GM12875 (cell line): ENCODE measurements around the gene CCNYL1.

Experiments used
- H3K4me3 ChIP-seq: one replicate; pipeline ENCODE4 v1.5.1; 2011; ENCODE audit warnings: low read depth, low read length, control low read depth
- TF ChIP-seq, protein P1 (sequence below): IDR thresholded peaks from 2 replicates; pipeline ENCODE4 v1.5.1; 2011; ENCODE audit warnings: low read depth, mild to moderate bottlenecking, control low read depth, inconsistent platforms, low read length, moderate library complexity, borderline replicate concordance; ENCODE audit not compliant: insufficient read depth

CCNYL1 gene

DNA sequence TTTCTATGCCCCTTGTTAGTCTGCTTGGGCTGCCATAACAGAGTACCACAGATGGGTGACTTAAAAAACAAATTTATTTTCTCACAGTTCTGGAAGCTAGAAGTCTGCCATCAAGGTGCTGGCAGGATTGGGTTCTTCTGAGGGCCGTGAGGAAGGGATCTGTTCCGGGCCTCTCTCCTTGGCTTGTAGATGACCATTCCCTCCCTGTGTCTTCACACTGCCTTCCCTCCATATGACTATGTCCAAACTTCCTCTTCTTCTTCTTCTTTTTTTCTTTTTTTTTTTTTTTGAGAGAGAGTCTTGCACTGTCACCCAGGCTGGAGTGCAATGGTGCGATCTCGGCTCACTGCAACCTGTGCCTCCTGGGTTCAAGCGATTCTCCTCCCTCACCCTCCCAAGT lies 13.1 kb upstream of the CCNYL1 start:
- TF ChIP-seq, protein P1, sequence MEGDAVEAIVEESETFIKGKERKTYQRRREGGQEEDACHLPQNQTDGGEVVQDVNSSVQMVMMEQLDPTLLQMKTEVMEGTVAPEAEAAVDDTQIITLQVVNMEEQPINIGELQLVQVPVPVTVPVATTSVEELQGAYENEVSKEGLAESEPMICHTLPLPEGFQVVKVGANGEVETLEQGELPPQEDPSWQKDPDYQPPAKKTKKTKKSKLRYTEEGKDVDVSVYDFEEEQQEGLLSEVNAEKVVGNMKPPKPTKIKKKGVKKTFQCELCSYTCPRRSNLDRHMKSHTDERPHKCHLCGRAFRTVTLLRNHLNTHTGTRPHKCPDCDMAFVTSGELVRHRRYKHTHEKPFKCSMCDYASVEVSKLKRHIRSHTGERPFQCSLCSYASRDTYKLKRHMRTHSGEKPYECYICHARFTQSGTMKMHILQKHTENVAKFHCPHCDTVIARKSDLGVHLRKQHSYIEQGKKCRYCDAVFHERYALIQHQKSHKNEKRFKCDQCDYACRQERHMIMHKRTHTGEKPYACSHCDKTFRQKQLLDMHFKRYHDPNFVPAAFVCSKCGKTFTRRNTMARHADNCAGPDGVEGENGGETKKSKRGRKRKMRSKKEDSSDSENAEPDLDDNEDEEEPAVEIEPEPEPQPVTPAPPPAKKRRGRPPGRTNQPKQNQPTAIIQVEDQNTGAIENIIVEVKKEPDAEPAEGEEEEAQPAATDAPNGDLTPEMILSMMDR, result no peak

GRCh38 chr2:207704078-207704477 lies 7.4 kb upstream of the CCNYL1 start:
- no peak overlapping the region for H3K4me3 ChIP-seq
- TF ChIP-seq, protein P1, result no peak

More for the DNA sequence above, 13.1 kb upstream of the CCNYL1 start:
- no peak overlapping the region for H3K4me3 ChIP-seq

DNA sequence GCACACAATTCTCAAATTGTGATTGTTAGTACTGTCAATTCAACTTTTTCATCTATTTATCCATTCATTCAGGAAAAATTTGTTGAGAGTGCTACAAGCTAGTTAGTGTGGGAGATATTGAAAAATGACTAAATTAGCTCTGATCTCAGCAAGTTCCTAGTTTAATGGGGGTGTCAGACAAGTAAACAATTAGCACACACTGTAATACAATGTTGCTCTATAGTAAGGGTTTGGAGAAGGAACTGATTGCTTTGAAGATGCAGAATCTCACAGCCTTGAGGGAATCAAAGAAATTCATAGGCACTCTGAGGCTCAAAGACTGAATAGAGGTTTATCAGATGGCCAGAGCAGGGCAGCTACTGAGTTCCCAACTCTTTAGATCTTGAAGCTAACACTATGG lies 6.8 kb upstream of the CCNYL1 start:
- no peak overlapping the region for H3K4me3 ChIP-seq
- TF ChIP-seq, protein P1, result no peak

DNA sequence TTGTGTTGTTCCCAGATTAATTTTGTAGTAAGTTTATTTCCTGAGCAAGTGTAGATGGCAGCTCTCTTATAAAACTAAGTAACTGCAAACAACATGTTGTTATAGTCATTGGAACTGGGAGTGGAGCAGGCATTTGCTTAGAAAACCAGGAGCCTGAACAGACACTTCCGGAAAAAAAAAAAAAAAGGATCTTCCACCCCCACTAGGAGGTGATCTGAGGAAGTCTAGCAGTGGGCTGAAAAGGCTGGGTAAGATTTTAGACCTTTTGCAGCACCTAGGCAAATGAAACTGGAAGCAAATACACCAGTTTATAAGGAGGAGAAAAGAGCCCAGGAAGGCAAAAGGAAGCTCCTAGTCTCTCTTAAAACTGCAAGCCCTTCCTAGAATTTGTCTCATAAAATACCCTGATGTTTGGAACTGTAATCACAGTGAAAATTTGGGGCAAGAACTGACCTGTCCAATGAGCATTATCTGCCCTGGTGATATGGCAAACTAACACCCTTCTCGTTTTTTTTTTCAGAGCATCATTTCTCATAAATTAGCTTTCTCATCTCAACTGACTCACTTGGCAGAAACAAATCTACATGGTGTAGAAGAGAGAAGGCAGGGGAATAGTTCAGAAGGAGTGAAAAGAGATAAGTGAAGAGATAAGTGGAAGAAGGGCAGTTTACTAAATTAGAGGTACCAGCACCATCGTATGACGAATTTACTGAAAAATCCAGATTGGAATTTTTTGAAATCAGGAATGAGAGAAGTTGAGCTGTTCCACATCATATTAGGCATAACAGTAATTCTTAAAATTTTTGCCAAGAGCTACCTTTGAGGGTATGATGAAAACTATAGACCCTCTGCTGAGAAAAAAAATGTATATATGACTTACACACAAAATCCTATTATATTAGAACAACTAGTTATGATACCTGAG lies 4.2 kb upstream of the CCNYL1 start:
- TF ChIP-seq, protein P1, result no peak
- H3K4me3 ChIP-seq, result no peak overlapping the region

DNA sequence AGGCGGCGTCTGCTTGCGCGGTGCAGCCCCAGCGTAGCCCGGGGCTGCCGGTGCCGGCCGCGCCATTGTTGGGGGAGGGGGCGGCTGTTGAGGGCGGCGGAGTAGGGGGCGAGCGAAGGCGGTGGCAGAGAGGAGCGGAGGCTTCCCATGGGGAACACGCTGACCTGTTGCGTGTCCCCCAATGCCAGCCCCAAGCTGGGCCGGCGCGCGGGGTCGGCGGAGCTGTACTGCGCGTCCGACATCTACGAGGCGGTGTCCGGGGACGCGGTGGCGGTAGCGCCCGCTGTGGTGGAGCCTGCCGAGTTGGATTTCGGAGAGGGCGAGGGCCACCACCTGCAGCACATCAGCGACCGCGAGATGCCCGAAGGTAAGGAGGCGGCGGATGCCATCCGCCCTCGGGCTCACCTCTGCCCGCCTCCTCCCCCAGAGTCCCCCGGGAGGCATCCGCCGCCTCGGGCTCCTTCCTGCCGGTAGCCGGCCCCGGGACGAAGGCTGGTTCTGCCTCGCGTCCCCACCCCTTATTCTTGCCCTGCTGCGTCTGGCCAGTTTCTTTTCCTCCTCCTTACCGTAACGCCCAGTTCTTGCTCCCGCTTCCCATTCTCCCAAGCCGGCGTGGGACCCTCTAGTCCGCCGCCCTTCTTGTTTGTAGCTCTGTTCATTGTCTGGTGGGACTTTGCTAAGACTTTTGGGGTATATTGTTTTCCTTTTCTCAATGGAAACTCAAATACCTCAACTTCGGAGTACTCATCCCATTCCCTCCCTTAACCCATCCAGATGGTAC lies 500 bp downstream of the CCNYL1 start:
- TF ChIP-seq, protein P1, result no peak
- H3K4me3 ChIP-seq, result peak overlapping the region; percentile 98

DNA sequence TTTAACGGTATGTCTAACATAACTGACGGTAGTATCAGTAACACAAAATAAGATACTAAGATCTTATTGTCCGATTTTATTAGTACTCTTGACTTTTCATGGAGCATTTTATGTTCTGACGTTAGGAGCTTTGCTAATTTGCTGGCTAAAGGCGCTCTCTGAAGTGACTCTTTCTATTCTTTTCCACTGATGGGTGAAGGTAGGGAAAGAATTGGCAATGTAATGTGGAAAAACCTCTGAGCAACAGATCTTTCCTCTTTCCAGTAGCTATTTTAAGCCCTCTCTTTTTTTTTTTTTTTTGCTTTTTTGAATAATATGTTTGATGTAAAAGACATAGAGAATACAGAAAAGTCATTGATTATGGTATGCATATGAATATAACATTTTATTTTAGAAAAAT lies 4.6 kb downstream of the CCNYL1 start:
- TF ChIP-seq, protein P1, result no peak
- H3K4me3 ChIP-seq, result no peak overlapping the region
